Colonic mucosa (tissue), 4 donors: ENCODE measurements around the gene OPA1. TPM values are rescaled to one million over a fixed set of nuclear protein-coding genes. Genes with fewer than 3 reads are reported as not detected.

Experiments
- DNase-seq: peaks from one replicate; pipeline ENCODE4 v3.0.0-alpha.2; 2020
- H3K27ac ChIP-seq: fragments of 200-600 bp; one replicate; pipeline ENCODE4 v1.8.0; 2021
- H3K27me3 ChIP-seq: fragments of 200-600 bp; one replicate; pipeline ENCODE4 v1.8.0; 2021
- H3K36me3 ChIP-seq: fragments of 200-600 bp; one replicate; pipeline ENCODE4 v1.8.0; 2021
- H3K4me1 ChIP-seq: fragments of 200-600 bp; one replicate; pipeline ENCODE4 v1.8.0; 2021; ENCODE audit warnings: mild to moderate bottlenecking
- H3K4me3 ChIP-seq: fragments of 200-600 bp; one replicate; pipeline ENCODE4 v1.8.0; 2021
- H3K9ac ChIP-seq, 2 donors: one replicate each; pipeline ENCODE4 v1.7.0; 2013; ENCODE audit warnings: control low read depth in 2 of 2, low read depth in 2 of 2, low read length in 2 of 2
- H3K9me3 ChIP-seq: fragments of 200-600 bp; one replicate; pipeline ENCODE4 v1.8.0; 2021
- CTCF ChIP-seq: fragments of 200-600 bp; IDR thresholded peaks from one replicate; pipeline ENCODE4 v1.8.0; 2022; ENCODE audit warnings: antibody characterized with exemption, mild to moderate bottlenecking
- intact Hi-C: fragments of 100-400 bp; cut with DNase I; formaldehyde crosslinking; loops from one replicate; pipeline ENCODE4 v1.14.1; 2022
- total RNA-seq, 2 donors: library from RNA; stranded (reverse); fragmentation: NEBNext Ultra II Directional in 1 of 2; extraction: Animal tissue kit (Norgen Biotek cat#: 25700) in 1 of 2; gene quantifications; one replicate each; pipeline ENCODE4 v1.2.1, GENCODE V29; 2021
- donor health status: healthy.
- donor health status: DM: no; HTN: no; CAD: no.
- donor health status: DM: no; HTN: no; CAD: no.

The OPA1 gene
- total RNA-seq, 2 donors from 2014 or later = 76.9 to 93.0 TPM

GRCh38 chr3:193734737-193735366 is 141.8 kb downstream of the OPA1 start:
- no peak for DNase-seq
- Histone ChIP-seq H3K9ac (no peak overlapping the region), H3K9me3 (no peaks in the 10 kb centered on the region), H3K4me3 (no peak overlapping the region), H3K4me1 (no peaks in the 10 kb centered on the region), H3K27ac (no peak overlapping the region), H3K36me3 (no peaks in the 10 kb centered on the region), H3K27me3 (no peaks in the 10 kb centered on the region)
- TF ChIP-seq CTCF = no peak
- intact Hi-C loops = no loop called here

GRCh38 chr3:193735850-193736249 is 142.8 kb downstream of the OPA1 start:
- intact Hi-C loops = no loop called here
- H3K36me3 ChIP-seq = no peaks in the 10 kb centered on the region
- no peak for DNase-seq
- H3K9ac ChIP-seq = no peak overlapping the region
- H3K9me3 ChIP-seq = no peaks in the 10 kb centered on the region
- H3K4me3 ChIP-seq = no peak overlapping the region
- H3K4me1 ChIP-seq = no peaks in the 10 kb centered on the region
- H3K27ac ChIP-seq = no peak overlapping the region
- H3K27me3 ChIP-seq = no peaks in the 10 kb centered on the region
- TF ChIP-seq CTCF = no peak

GRCh38 chr3:193736616-193737015 is 143.6 kb downstream of the OPA1 start:
- no peak overlapping the region for H3K9ac ChIP-seq
- no peaks in the 10 kb centered on the region for H3K4me1 ChIP-seq
- intact Hi-C loops = no loop called here
- no peak for DNase-seq
- no peak overlapping the region for H3K27ac ChIP-seq
- no peak for TF ChIP-seq CTCF
- H3K4me3 ChIP-seq = no peak overlapping the region
- no peaks in the 10 kb centered on the region for H3K36me3 ChIP-seq
- H3K27me3 ChIP-seq = no peaks in the 10 kb centered on the region
- no peaks in the 10 kb centered on the region for H3K9me3 ChIP-seq

GRCh38 chr3:193737191-193737751 is 144.3 kb downstream of the OPA1 start:
- H3K9ac ChIP-seq = no peak overlapping the region
- no peak for DNase-seq
- H3K27ac ChIP-seq = no peak overlapping the region
- no peak for TF ChIP-seq CTCF
- H3K4me1 ChIP-seq = no peaks in the 10 kb centered on the region
- no peak overlapping the region for H3K4me3 ChIP-seq
- no peaks in the 10 kb centered on the region for H3K36me3 ChIP-seq
- intact Hi-C loops = no loop called here
- no peaks in the 10 kb centered on the region for H3K9me3 ChIP-seq
- no peaks in the 10 kb centered on the region for H3K27me3 ChIP-seq

- no peak for TF ChIP-seq CTCF
- Histone ChIP-seq H3K4me1 (no peaks in the 10 kb centered on the region), H3K9me3 (no peaks in the 10 kb centered on the region), H3K9ac (no peak overlapping the region), H3K4me3 (no peak overlapping the region), H3K27ac (no peak overlapping the region), H3K27me3 (no peaks in the 10 kb centered on the region), H3K36me3 (no peaks in the 10 kb centered on the region)
- intact Hi-C loops = no loop called here
- no peak for DNase-seq
Observed at GRCh38 chr3:193742628-193743027, 149.6 kb downstream of the OPA1 start.
